Measurements from ENCODE around the gene GPR21. TPM values are rescaled to one million over a fixed set of nuclear protein-coding genes. Genes with fewer than 3 reads are reported as not detected.

The GPR21 gene
- total and polyA plus RNA-seq, 2 donors (not counting 3 experiments of a cell fraction or from before 2014, with no cell fraction given), result 0.36 to 2.7 TPM

DNA sequence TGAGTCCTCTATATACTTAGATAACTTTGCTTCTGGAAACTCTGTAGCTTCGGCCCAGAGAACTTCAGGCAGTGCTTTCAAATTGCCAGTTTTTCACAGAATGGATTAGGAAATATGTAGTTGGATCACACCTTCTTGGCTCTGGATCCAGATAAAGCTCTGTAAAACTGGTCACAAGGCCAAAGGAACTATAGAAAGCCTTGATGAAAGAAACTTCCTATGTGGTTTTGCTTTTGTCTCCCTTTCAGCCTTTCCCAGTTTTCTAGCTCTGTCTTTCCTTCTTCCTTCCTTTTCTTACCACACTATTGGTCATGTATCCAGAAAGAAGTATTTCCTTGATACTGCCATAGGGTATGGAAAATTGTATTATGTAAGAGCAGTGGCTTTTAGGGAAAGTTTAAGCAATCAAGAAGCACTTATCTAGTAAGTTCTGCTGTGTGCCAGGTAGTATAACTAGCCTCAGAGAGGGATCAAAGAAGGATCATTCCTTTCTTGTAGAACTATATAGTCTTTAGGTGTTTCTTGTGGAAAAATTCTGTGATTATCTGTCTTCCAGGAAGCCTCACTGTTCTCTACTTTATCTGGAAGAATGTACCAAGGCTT is 6.3 kb downstream of the GPR21 start:
- DNase-seq (ENCODE audit: low read depth, low spot score) (peak; percentile 37), FAIRE-seq (no peak)
- Histone ChIP-seq H3K9me3 (replicated peaks; ENCODE audit: control insufficient read depth, insufficient read depth, low read length) (no peaks in the 10 kb centered on the region), H3K36me3 (ENCODE audit: control insufficient read depth in 2 of 2, extremely low read depth in 1 of 2, insufficient read depth in 2 of 2, low read length in 2 of 2) (peaks cover under 1 to 3% of the 10 kb centered on the region in 2 experiments), H3K4me3 (replicated peaks in 1 of 3; ENCODE audit: insufficient read depth in 1 of 3, low read depth in 1 of 3, low read length in 3 of 3) (no peak overlapping the region), H3K4me2 (ENCODE audit: insufficient read depth, low read length) (no peak overlapping the region), H4K20me1 (replicated peaks; ENCODE audit: control insufficient read depth, extremely low read depth, insufficient read depth, low read length) (no peaks in the 10 kb centered on the region), H2AFZ (ENCODE audit: low read depth, low read length) (no peak overlapping the region), H3K79me2 (ENCODE audit: control insufficient read depth, insufficient read depth, low read length) (no peaks in the 10 kb centered on the region), H3K4me1 (ENCODE audit: control insufficient read depth, extremely low read depth, insufficient read depth, low read length) (peaks cover 5% of the 10 kb centered on the region), H3K9ac (replicated peaks; ENCODE audit: extremely low read depth, insufficient read depth, low read length) (no peak overlapping the region), H3K27ac (ENCODE audit: insufficient read depth, low read depth, low read length) (no peak overlapping the region), H3K9me1 (replicated peaks; ENCODE audit: control insufficient read depth, extremely low read depth, insufficient read depth, low read length) (no peaks in the 10 kb centered on the region), H3K27me3 (ENCODE audit: control insufficient read depth in 2 of 2, insufficient read depth in 2 of 2, low read length in 2 of 2) (no peaks in the 10 kb centered on the region)
- ChIA-PET CTCF (interaction anchor here (1.1 to 1.5 kb wide), 2 partner anchors 9 to 14 kb away, joined by 3 to 4 read pairs; no protein-coding TSS in a partner anchor), POLR2A (no interaction called here)
- dilution Hi-C loops (cut with MboI; ENCODE audit: extremely low pct_ligation_motif_present, low sequenced_read_pairs), result no loop called here
- intact Hi-C loops (cut with micrococcal nuclease), result no loop called here
- TF ChIP-seq, protein P1, sequence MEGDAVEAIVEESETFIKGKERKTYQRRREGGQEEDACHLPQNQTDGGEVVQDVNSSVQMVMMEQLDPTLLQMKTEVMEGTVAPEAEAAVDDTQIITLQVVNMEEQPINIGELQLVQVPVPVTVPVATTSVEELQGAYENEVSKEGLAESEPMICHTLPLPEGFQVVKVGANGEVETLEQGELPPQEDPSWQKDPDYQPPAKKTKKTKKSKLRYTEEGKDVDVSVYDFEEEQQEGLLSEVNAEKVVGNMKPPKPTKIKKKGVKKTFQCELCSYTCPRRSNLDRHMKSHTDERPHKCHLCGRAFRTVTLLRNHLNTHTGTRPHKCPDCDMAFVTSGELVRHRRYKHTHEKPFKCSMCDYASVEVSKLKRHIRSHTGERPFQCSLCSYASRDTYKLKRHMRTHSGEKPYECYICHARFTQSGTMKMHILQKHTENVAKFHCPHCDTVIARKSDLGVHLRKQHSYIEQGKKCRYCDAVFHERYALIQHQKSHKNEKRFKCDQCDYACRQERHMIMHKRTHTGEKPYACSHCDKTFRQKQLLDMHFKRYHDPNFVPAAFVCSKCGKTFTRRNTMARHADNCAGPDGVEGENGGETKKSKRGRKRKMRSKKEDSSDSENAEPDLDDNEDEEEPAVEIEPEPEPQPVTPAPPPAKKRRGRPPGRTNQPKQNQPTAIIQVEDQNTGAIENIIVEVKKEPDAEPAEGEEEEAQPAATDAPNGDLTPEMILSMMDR (IDR thresholded peaks at IDR 0.05; ENCODE audit: extremely low read depth in 1 of 2, insufficient read depth in 1 of 2, low read depth in 1 of 2, low read length in 2 of 2), result no peak
- no TSS peak for BruUV-seq (replicated peaks)

DNA sequence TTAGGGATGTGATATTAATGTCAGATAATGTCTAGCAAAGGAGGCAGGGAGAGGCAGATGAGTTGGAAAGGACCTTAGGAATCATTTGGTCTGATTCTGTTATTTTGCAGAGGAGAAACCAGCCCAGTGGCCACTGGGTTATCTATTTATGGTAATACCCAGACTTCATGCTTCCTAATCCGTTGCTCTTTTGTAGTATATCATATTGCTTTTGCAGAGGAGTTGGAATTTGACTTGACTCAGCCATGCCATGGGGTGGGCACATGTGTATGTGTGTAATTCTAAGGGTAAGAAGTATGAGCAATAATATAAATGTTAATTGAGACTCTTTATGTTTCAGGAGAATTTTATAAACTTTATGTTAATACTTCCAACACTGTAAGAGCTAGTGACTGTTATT is 7.3 kb downstream of the GPR21 start:
- intact Hi-C loops (cut with micrococcal nuclease) (no loop called here), dilution Hi-C loops (cut with MboI; ENCODE audit: extremely low pct_ligation_motif_present, low sequenced_read_pairs) (no loop called here)
- Histone ChIP-seq H3K27ac (ENCODE audit: insufficient read depth, low read depth, low read length) (no peak overlapping the region), H3K9me3 (replicated peaks; ENCODE audit: control insufficient read depth, insufficient read depth, low read length) (no peaks in the 10 kb centered on the region), H3K36me3 (ENCODE audit: control insufficient read depth in 2 of 2, extremely low read depth in 1 of 2, insufficient read depth in 2 of 2, low read length in 2 of 2) (no peaks in the 10 kb centered on the region), H3K9ac (replicated peaks; ENCODE audit: extremely low read depth, insufficient read depth, low read length) (no peak overlapping the region), H3K4me2 (ENCODE audit: insufficient read depth, low read length) (no peak overlapping the region), H2AFZ (ENCODE audit: low read depth, low read length) (no peak overlapping the region), H3K9me1 (replicated peaks; ENCODE audit: control insufficient read depth, extremely low read depth, insufficient read depth, low read length) (no peaks in the 10 kb centered on the region), H4K20me1 (replicated peaks; ENCODE audit: control insufficient read depth, extremely low read depth, insufficient read depth, low read length) (no peaks in the 10 kb centered on the region), H3K27me3 (ENCODE audit: control insufficient read depth in 2 of 2, insufficient read depth in 2 of 2, low read length in 2 of 2) (no peaks in the 10 kb centered on the region), H3K4me3 (replicated peaks in 1 of 3; ENCODE audit: insufficient read depth in 1 of 3, low read depth in 1 of 3, low read length in 3 of 3) (no peak overlapping the region), H3K79me2 (ENCODE audit: control insufficient read depth, insufficient read depth, low read length) (no peaks in the 10 kb centered on the region), H3K4me1 (ENCODE audit: control insufficient read depth, extremely low read depth, insufficient read depth, low read length) (peaks cover 5% of the 10 kb centered on the region)
- POLR2A ChIA-PET, result no interaction called here
- BruUV-seq (replicated peaks), result no TSS peak
- CTCF ChIA-PET, result no interaction called here
- DNase-seq (ENCODE audit: low read depth, low spot score) (no peak), FAIRE-seq (no peak)
- TF ChIP-seq POLR2AphosphoS5 (IDR thresholded peaks at IDR 0.05; ENCODE audit: insufficient read depth, low read depth, low read length) (no peak), MYC (IDR thresholded peaks at IDR 0.05; ENCODE audit: low read depth, low read length) (no peak)

Data from endothelial cell of umbilical vein (primary cell).